Panc1 (cell line): Measurements from ENCODE around the gene SPRY1. TPM values are rescaled to one million over a fixed set of nuclear protein-coding genes. Genes with fewer than 3 reads are reported as not detected.

ENCODE experiments used
- ATAC-seq: fragments of 200-7000 bp; cut with Tn5 transposase; 2 replicates; pipeline ENCODE4 v1.9.1; 2020; ENCODE audit warnings: mild to moderate bottlenecking, moderate library complexity
- BruUV-seq: library from RNA; stranded (reverse); fragments of 400-500 nt; replicated peaks from 2 replicates; lab custom pipeline; 2021; lab: Mats Ljungman, UMichigan
- CTCF ChIA-PET: fragments of 300-600 bp; sonication (Branson Sonifier 250); formaldehyde crosslinking; loops from one replicate; lab custom pipeline; 2022; ENCODE audit warnings: antibody characterized with exemption; lab: Charles Lee
- POLR2A ChIA-PET: fragments of 300-600 bp; sonication (Branson Sonifier 250); formaldehyde crosslinking; loops from one replicate; lab custom pipeline; 2022; ENCODE audit warnings: antibody characterized with exemption; lab: Charles Lee
- DNase-seq: peaks from one replicate; pipeline ENCODE4 v3.0.0-alpha.2; 2010; ENCODE audit warnings: low read depth, low spot score
- H3K27ac ChIP-seq: 2 replicates; pipeline ENCODE4 v1.5.1; 2011; ENCODE audit warnings: mild to moderate bottlenecking, low read length, inconsistent platforms
- H3K27me3 ChIP-seq: fragments of 200-500 bp; sonication (Bioruptor generic); 2 replicates; pipeline ENCODE4 v1.6.0; 2014; ENCODE audit warnings: low read length, inconsistent platforms; ENCODE audit not compliant: control insufficient read depth, insufficient read depth
- H3K36me3 ChIP-seq: fragments of 200-500 bp; sonication (Bioruptor generic); 2 replicates; pipeline ENCODE4 v1.5.1; 2014; ENCODE audit warnings: inconsistent platforms, mild to moderate bottlenecking, low read length, moderate library complexity; ENCODE audit not compliant: control insufficient read depth, insufficient read depth
- H3K4me1 ChIP-seq: 2 replicates; pipeline ENCODE4 v1.5.1; 2011; ENCODE audit warnings: inconsistent platforms, mild to moderate bottlenecking, low read length, moderate library complexity; ENCODE audit not compliant: control insufficient read depth, insufficient read depth
- H3K4me3 ChIP-seq, 2 experiments: 2 replicates each; pipeline ENCODE4 v1.5.1; 2011 to 2012; ENCODE audit warnings: low read depth in 2 of 2, low read length in 2 of 2, mild to moderate bottlenecking in 2 of 2, inconsistent platforms in 1 of 2, moderate library complexity in 1 of 2
- H3K9me3 ChIP-seq: fragments of 200-500 bp; sonication (Bioruptor generic); 2 replicates; pipeline ENCODE4 v1.5.1; 2014; ENCODE audit warnings: low read depth, mild to moderate bottlenecking, inconsistent platforms, low read length, moderate library complexity; ENCODE audit not compliant: control insufficient read depth, insufficient read depth
- CTCF ChIP-seq: fragments of 450-650 bp; IDR thresholded peaks from 2 replicates; pipeline ENCODE4 v1.5.1; 2017; ENCODE audit warnings: mild to moderate bottlenecking
- POLR2AphosphoS5 ChIP-seq: IDR thresholded peaks from 2 replicates; pipeline ENCODE4 v1.6.1; 2012; ENCODE audit warnings: mild to moderate bottlenecking, low read depth, low read length, moderate library complexity
- SIN3A ChIP-seq: IDR thresholded peaks from 2 replicates; pipeline ENCODE4 v1.6.1; 2012; ENCODE audit warnings: low read depth, mild to moderate bottlenecking, low read length, moderate library complexity, borderline replicate concordance; ENCODE audit not compliant: insufficient read depth
- TCF7L2 ChIP-seq: IDR thresholded peaks from 2 replicates; pipeline ENCODE4 v1.6.1; 2011; ENCODE audit warnings: mild to moderate bottlenecking, low read depth, low read length, inconsistent platforms
- in situ Hi-C: cut with HindIII; loops from 2 replicates; pipeline ENCODE4 v1.10.0; 2016; ENCODE audit warnings: low sequenced_read_pairs, low pct_unique_long_range_greater_than_20kb
- intact Hi-C: fragments of 100-400 bp; cut with micrococcal nuclease; formaldehyde crosslinking; loops from one replicate; pipeline ENCODE4 v1.10.0; 2022; ENCODE audit not compliant: unreplicated experiment
- total RNA-seq: library from RNA; stranded (reverse); gene quantifications from one replicate; pipeline ENCODE4 v1.2.1, GENCODE V29; 2021; ENCODE audit not compliant: unreplicated experiment
- TF ChIP-seq, protein P1 (sequence below), 2 experiments: IDR thresholded peaks; 2 replicates each; pipeline ENCODE4 v1.6.1; 2011 to 2012; ENCODE audit warnings: low read depth in 2 of 2, control low read depth in 1 of 2, low read length in 1 of 2, mild to moderate bottlenecking in 1 of 2, moderate library complexity in 1 of 2; ENCODE audit not compliant: insufficient read depth in 1 of 2

The SPRY1 gene
- total RNA-seq, 1 experiment from 2014 or later = 77.8 TPM

DNA sequence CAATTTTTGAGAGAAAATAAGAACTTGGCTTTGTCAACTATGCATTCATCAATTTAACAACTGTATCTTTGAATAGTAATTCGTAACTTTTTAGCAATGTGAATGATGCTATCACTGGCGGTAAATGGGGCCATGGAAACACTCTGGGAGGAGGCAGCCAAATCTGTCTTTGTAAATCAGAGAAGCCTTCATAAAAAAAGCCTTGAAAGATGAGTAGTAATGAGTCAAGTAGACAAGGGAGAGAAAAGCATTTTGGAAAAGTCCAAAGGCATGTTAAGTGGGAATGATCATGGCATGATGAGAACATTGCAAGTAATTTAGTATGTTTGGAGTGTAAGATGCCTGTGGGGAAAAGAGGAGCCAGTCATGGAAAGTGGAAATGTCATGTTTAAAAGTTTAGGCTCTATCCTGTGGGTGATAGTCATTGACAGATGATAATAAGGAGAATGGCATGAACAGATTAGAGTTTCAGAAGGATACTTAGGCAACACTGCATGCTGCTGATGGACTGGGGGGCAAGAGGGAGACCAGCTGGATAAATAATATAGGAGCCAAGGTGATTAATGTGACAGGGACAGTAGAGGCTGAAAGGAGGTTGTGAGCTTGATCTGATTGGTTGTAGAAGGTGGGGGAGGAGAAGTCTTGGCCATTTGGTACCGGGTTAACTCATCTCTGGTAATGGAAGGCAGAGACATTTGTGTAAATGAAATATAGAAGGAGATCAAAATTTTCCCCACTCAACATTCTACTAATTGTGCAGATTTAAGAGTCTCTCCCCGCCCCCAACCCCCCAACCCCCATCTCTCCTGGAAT, 16.3 kb downstream of the SPRY1 start:
- DNase-seq (no peak), ATAC-seq (no peak)
- Histone ChIP-seq H3K27me3 (no peaks in the 10 kb centered on the region), H3K36me3 (no peaks in the 10 kb centered on the region), H3K27ac (peak overlapping the region; percentile 94), H3K9me3 (no peaks in the 10 kb centered on the region), H3K4me1 (peaks cover 73% of the 10 kb centered on the region), H3K4me3 (0 out of 4 replicates have a peak overlapping the region, but pooled peaks of 1 of the 2 experiments have one; percentile 0)
- no peak for TF ChIP-seq SIN3A
- TF ChIP-seq POLR2AphosphoS5 = no peak
- TF ChIP-seq, protein P1, sequence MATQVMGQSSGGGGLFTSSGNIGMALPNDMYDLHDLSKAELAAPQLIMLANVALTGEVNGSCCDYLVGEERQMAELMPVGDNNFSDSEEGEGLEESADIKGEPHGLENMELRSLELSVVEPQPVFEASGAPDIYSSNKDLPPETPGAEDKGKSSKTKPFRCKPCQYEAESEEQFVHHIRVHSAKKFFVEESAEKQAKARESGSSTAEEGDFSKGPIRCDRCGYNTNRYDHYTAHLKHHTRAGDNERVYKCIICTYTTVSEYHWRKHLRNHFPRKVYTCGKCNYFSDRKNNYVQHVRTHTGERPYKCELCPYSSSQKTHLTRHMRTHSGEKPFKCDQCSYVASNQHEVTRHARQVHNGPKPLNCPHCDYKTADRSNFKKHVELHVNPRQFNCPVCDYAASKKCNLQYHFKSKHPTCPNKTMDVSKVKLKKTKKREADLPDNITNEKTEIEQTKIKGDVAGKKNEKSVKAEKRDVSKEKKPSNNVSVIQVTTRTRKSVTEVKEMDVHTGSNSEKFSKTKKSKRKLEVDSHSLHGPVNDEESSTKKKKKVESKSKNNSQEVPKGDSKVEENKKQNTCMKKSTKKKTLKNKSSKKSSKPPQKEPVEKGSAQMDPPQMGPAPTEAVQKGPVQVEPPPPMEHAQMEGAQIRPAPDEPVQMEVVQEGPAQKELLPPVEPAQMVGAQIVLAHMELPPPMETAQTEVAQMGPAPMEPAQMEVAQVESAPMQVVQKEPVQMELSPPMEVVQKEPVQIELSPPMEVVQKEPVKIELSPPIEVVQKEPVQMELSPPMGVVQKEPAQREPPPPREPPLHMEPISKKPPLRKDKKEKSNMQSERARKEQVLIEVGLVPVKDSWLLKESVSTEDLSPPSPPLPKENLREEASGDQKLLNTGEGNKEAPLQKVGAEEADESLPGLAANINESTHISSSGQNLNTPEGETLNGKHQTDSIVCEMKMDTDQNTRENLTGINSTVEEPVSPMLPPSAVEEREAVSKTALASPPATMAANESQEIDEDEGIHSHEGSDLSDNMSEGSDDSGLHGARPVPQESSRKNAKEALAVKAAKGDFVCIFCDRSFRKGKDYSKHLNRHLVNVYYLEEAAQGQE (IDR thresholded peaks at IDR 0.05; ENCODE audit: insufficient read depth in 1 of 2, low read depth in 2 of 2, low read length in 1 of 2) = no peak
- TF ChIP-seq CTCF = no peak
- TF ChIP-seq TCF7L2 = no peak
- in situ Hi-C loops (no loop called here), intact Hi-C loops (loop anchor here (10.0 kb wide), 1 partner anchor 252 kb away; no protein-coding TSS in a partner anchor)
- POLR2A ChIA-PET = no interaction called here
- BruUV-seq = no TSS peak
- CTCF ChIA-PET = no interaction called here

GRCh38 chr4:123415576-123415975, 19.0 kb downstream of the SPRY1 start:
- no peak for ATAC-seq
- TF ChIP-seq SIN3A (no peak), POLR2AphosphoS5 (no peak), CTCF (no peak), TCF7L2 (no peak)
- TF ChIP-seq, protein P1 (IDR thresholded peaks at IDR 0.05; ENCODE audit: insufficient read depth in 1 of 2, low read depth in 2 of 2, low read length in 1 of 2) = no peak
- no peak overlapping the region for H3K4me3 ChIP-seq
- H3K36me3 ChIP-seq = no peaks in the 10 kb centered on the region
- H3K9me3 ChIP-seq = no peaks in the 10 kb centered on the region
- H3K27ac ChIP-seq = peak overlapping the region; percentile 94
- no peaks in the 10 kb centered on the region for H3K27me3 ChIP-seq
- no peak for DNase-seq
- POLR2A ChIA-PET = no interaction called here
- intact Hi-C loops = loop anchor here (10.0 kb wide), 1 partner anchor 249 kb away; no protein-coding TSS in a partner anchor
- no TSS peak for BruUV-seq
- CTCF ChIA-PET = no interaction called here
- in situ Hi-C loops = no loop called here
- peaks cover 58% of the 10 kb centered on the region for H3K4me1 ChIP-seq
